ENCODE data around the gene OPA1.

The OPA1 gene

DNA sequence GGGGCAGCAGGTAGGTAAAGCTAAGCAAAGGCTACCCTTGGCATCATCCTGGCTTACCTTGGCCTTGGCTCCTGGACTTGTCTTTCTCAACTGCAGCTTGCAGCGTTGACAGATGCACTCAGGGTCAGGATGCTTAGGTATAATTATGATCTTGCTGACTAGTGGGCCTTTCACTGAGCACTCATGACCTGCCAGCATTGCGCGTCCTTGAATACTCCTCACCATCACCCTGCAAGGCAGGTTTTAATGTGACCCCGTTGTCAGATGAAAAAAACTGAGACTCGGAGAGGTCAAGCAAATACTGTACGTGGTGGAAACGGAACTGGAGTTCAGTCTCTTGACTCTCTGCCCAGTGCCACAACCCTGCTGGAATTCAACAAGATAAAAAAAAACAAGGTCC is 126.7 kb downstream of the OPA1 start:
- Histone ChIP-seq H3K4me1 (ENCODE audit: insufficient read depth, insufficient read length) (no peaks in the 10 kb centered on the region), H3K9ac (ENCODE audit: insufficient read length, low read depth) (no peak overlapping the region), H3K27me3 (ENCODE audit: insufficient read depth, insufficient read length) (no peaks in the 10 kb centered on the region), H3K9me3 (ENCODE audit: insufficient read depth, low read length) (peaks cover 30% of the 10 kb centered on the region), H3K4me3 (ENCODE audit: insufficient read length, low read depth) (no peak overlapping the region), H3K36me3 (ENCODE audit: insufficient read depth, insufficient read length, low read length) (no peaks in the 10 kb centered on the region)
- DNase-seq (ENCODE audit: low read depth, low spot score) = no peak
- TF ChIP-seq YY1 (IDR thresholded peaks at IDR 0.05; ENCODE audit: insufficient read depth, insufficient read length) (no peak), ZNF274 (IDR thresholded peaks at IDR 0.05; ENCODE audit: low read depth, low read length) (no peak), SUZ12 (IDR thresholded peaks at IDR 0.05; ENCODE audit: extremely low read depth, insufficient read depth, insufficient read length) (no peak)

DNA sequence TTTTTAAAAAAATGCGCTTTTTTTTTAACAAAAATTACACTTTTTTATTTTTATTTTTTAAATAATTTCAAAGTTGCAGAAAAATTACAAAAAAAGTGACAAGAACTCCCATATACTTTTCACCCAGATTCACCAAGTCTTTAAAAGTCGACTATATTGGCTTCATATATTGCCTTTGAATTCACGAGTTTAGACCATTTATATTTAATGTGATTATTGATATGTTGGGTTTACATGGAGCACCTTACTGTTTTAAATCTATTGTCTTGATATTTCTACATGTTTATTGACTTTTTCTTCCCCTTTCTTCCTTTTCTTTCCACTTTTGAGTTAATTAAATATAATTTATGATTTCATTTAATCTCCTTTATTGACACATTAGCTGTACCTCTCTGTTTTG is 127.2 kb downstream of the OPA1 start:
- H3K9ac ChIP-seq (ENCODE audit: insufficient read length, low read depth) = no peak overlapping the region
- TF ChIP-seq YY1 (IDR thresholded peaks at IDR 0.05; ENCODE audit: insufficient read depth, insufficient read length) (no peak), SUZ12 (IDR thresholded peaks at IDR 0.05; ENCODE audit: extremely low read depth, insufficient read depth, insufficient read length) (no peak), ZNF274 (IDR thresholded peaks at IDR 0.05; ENCODE audit: low read depth, low read length) (no peak)
- peaks cover 26% of the 10 kb centered on the region for H3K9me3 ChIP-seq (ENCODE audit: insufficient read depth, low read length)
- no peak overlapping the region for H3K4me3 ChIP-seq (ENCODE audit: insufficient read length, low read depth)
- no peaks in the 10 kb centered on the region for H3K4me1 ChIP-seq (ENCODE audit: insufficient read depth, insufficient read length)
- no peaks in the 10 kb centered on the region for H3K27me3 ChIP-seq (ENCODE audit: insufficient read depth, insufficient read length)
- H3K36me3 ChIP-seq (ENCODE audit: insufficient read depth, insufficient read length, low read length) = no peaks in the 10 kb centered on the region
- no peak for DNase-seq (ENCODE audit: low read depth, low spot score)

DNA sequence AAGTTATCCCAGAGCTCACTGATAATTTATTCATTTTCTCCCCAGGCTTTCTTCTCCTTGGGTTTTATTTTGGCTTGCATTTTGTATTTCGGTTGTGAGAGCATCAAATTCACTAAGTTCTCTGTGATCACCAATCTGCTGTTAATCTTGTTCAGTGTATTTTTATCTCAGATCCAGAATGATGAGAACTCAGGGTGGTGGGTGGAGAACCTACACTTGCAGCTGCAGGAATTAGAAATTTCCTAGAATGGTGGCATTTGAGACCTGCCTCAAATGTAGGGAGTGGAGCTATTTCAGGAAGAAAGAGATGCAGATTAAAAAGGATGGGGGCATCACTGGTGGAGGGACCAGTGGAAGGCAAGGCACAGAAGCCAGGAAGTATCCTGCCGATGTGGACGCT is 129.6 kb downstream of the OPA1 start:
- no peak for DNase-seq (ENCODE audit: low read depth, low spot score)
- TF ChIP-seq ZNF274 (IDR thresholded peaks at IDR 0.05; ENCODE audit: low read depth, low read length) (no peak), SUZ12 (IDR thresholded peaks at IDR 0.05; ENCODE audit: extremely low read depth, insufficient read depth, insufficient read length) (no peak), YY1 (IDR thresholded peaks at IDR 0.05; ENCODE audit: insufficient read depth, insufficient read length) (no peak)
- no peaks in the 10 kb centered on the region for H3K36me3 ChIP-seq (ENCODE audit: insufficient read depth, insufficient read length, low read length)

DNA sequence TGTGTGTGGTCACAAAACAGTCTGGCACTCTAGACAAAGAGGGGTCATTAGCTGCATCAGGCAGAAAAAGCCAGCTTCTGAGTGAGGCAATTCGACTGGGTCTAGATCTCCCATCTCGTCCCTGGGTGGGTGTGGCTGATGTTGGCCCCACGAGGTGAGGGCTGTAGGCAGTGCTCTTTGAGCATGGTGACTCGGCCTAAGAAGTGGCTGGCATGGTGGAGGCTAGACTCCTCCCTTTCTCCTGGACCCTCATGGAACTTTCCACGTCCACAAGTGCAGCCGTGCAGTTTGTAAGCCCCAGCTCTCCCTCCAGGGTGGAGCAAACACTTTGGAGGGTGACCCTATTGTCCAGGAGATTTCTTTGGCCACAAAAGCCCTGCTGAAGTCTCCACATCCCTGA is 134.1 kb downstream of the OPA1 start:
- Histone ChIP-seq H3K4me3 (ENCODE audit: insufficient read length, low read depth) (no peak overlapping the region), H3K9me3 (ENCODE audit: insufficient read depth, low read length) (no peaks in the 10 kb centered on the region), H3K9ac (ENCODE audit: insufficient read length, low read depth) (no peak overlapping the region), H3K36me3 (ENCODE audit: insufficient read depth, insufficient read length, low read length) (no peaks in the 10 kb centered on the region), H3K4me1 (ENCODE audit: insufficient read depth, insufficient read length) (peaks cover 10% of the 10 kb centered on the region), H3K27me3 (ENCODE audit: insufficient read depth, insufficient read length) (no peaks in the 10 kb centered on the region)
- DNase-seq (ENCODE audit: low read depth, low spot score) = no peak
- TF ChIP-seq YY1 (IDR thresholded peaks at IDR 0.05; ENCODE audit: insufficient read depth, insufficient read length) (no peak), SUZ12 (IDR thresholded peaks at IDR 0.05; ENCODE audit: extremely low read depth, insufficient read depth, insufficient read length) (no peak), ZNF274 (IDR thresholded peaks at IDR 0.05; ENCODE audit: low read depth, low read length) (no peak)

More for the DNA sequence above, 129.6 kb downstream of the OPA1 start:
- Histone ChIP-seq H3K4me1 (ENCODE audit: insufficient read depth, insufficient read length) (no peaks in the 10 kb centered on the region), H3K27me3 (ENCODE audit: insufficient read depth, insufficient read length) (no peaks in the 10 kb centered on the region), H3K4me3 (ENCODE audit: insufficient read length, low read depth) (no peak overlapping the region), H3K9me3 (ENCODE audit: insufficient read depth, low read length) (0 out of 2 replicates have a peak, but pooled peaks cover 8% of the 10 kb centered on the region), H3K9ac (ENCODE audit: insufficient read length, low read depth) (no peak overlapping the region)

DNA sequence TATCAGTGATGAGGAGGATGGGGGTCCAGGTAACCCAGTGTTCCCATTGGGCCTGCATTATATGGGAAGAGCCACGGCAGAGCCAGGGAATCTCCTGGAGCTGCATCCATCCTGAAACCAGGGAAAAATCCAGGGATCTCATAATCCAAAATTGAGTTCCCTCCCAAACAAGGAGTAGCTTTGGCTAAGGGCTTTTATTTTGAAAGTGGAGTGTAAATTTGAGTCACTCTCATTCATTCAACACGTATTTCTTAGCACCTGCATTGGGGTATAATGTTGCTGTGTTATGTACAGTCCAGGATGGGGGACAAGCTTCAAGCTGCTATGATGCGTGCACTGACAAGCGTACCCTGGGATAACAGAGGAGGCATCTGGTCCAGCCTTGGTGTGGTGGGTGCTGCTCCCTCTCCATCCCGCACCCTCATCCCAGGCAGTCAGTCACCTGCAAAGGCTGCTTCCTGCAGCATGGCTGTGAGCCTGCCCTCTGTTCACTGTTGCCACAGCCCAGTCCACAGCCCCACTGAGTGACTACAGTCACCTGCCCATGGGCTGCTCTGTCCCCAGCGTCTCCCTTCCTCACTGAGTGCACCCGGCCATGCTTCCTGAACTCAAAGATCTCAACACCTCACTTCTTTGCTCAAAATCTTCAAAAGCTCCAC is 135.6 kb downstream of the OPA1 start:
- Histone ChIP-seq H3K36me3 (ENCODE audit: insufficient read depth, insufficient read length, low read length) (no peaks in the 10 kb centered on the region), H3K9me3 (ENCODE audit: insufficient read depth, low read length) (no peaks in the 10 kb centered on the region), H3K27me3 (ENCODE audit: insufficient read depth, insufficient read length) (no peaks in the 10 kb centered on the region), H3K4me1 (ENCODE audit: insufficient read depth, insufficient read length) (peaks cover 13% of the 10 kb centered on the region), H3K9ac (ENCODE audit: insufficient read length, low read depth) (no peak overlapping the region), H3K4me3 (ENCODE audit: insufficient read length, low read depth) (no peak overlapping the region)
- no peak for DNase-seq (ENCODE audit: low read depth, low spot score)
- no peak for TF ChIP-seq SUZ12 (IDR thresholded peaks at IDR 0.05; ENCODE audit: extremely low read depth, insufficient read depth, insufficient read length)
- no peak for TF ChIP-seq YY1 (IDR thresholded peaks at IDR 0.05; ENCODE audit: insufficient read depth, insufficient read length)
- TF ChIP-seq ZNF274 (IDR thresholded peaks at IDR 0.05; ENCODE audit: low read depth, low read length) = no peak

DNA sequence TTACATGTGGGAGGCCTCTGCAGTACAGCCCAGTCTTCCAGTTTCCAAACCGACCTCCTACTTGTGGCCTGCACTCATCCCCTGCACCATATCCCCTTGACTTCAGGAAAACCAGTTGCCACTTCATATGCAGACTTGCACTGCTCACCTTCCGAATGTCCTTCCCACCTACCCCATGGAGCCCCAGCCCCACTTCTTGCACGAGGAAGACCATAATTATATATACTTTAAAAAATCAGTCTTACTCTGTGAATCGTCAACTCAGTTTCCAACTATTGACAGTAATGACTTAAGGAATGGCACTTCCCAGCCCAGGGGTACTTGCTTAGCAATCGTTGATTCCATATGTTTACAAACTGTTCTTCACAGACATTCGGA is 136.1 kb downstream of the OPA1 start:
- H3K9me3 ChIP-seq (ENCODE audit: insufficient read depth, low read length) = no peaks in the 10 kb centered on the region
- H3K27me3 ChIP-seq (ENCODE audit: insufficient read depth, insufficient read length) = no peaks in the 10 kb centered on the region
- peaks cover 13% of the 10 kb centered on the region for H3K4me1 ChIP-seq (ENCODE audit: insufficient read depth, insufficient read length)
- no peak overlapping the region for H3K4me3 ChIP-seq (ENCODE audit: insufficient read length, low read depth)
- H3K9ac ChIP-seq (ENCODE audit: insufficient read length, low read depth) = no peak overlapping the region
- no peaks in the 10 kb centered on the region for H3K36me3 ChIP-seq (ENCODE audit: insufficient read depth, insufficient read length, low read length)
- TF ChIP-seq SUZ12 (IDR thresholded peaks at IDR 0.05; ENCODE audit: extremely low read depth, insufficient read depth, insufficient read length) = no peak
- TF ChIP-seq ZNF274 (IDR thresholded peaks at IDR 0.05; ENCODE audit: low read depth, low read length) = no peak
- TF ChIP-seq YY1 (IDR thresholded peaks at IDR 0.05; ENCODE audit: insufficient read depth, insufficient read length) = no peak
- DNase-seq (ENCODE audit: low read depth, low spot score) = no peak

DNA sequence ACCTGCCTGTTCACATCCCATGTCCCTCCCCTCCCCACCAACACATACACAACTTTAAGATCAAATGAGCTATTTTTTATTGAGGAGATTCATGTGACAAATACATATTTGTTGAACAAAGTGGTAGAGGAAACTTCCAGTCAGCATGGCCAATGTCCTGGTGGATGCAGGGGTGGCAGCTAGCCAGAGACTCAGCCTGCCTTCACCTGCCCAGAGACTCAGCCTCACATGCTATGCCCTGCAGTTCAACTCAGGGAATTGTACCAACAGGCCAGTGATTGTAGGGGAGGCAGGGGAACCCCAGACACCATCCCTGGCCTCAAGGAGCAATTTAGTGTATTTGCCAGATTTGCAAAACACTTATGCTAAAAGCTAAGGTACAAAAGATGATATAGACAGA is 136.6 kb downstream of the OPA1 start:
- DNase-seq (ENCODE audit: low read depth, low spot score) = no peak
- Histone ChIP-seq H3K9me3 (ENCODE audit: insufficient read depth, low read length) (no peaks in the 10 kb centered on the region), H3K4me1 (ENCODE audit: insufficient read depth, insufficient read length) (peaks cover 13% of the 10 kb centered on the region), H3K4me3 (ENCODE audit: insufficient read length, low read depth) (no peak overlapping the region), H3K9ac (ENCODE audit: insufficient read length, low read depth) (no peak overlapping the region), H3K27me3 (ENCODE audit: insufficient read depth, insufficient read length) (no peaks in the 10 kb centered on the region), H3K36me3 (ENCODE audit: insufficient read depth, insufficient read length, low read length) (no peaks in the 10 kb centered on the region)
- TF ChIP-seq ZNF274 (IDR thresholded peaks at IDR 0.05; ENCODE audit: low read depth, low read length) (no peak), SUZ12 (IDR thresholded peaks at IDR 0.05; ENCODE audit: extremely low read depth, insufficient read depth, insufficient read length) (no peak), YY1 (IDR thresholded peaks at IDR 0.05; ENCODE audit: insufficient read depth, insufficient read length) (no peak)
